GM12878 (cell line): Measurements from ENCODE around the gene DOLPP1. TPM values are rescaled to one million over a fixed set of nuclear protein-coding genes. Genes with fewer than 3 reads are reported as not detected.

Experiments used
- ATF3 ChIP-seq: IDR thresholded peaks from 2 replicates; pipeline ENCODE4 v1.6.1; 2011; ENCODE audit warnings: low read depth, mild to moderate bottlenecking, low read length, moderate library complexity, borderline replicate concordance; ENCODE audit errors: extremely low read depth
- BCLAF1 ChIP-seq: fragments of 450-650 bp; IDR thresholded peaks from 2 replicates; pipeline ENCODE4 v1.6.1; 2017; ENCODE audit warnings: antibody characterized with exemption, mild to moderate bottlenecking, moderate library complexity
- CHD1 ChIP-seq: IDR thresholded peaks from 2 replicates; pipeline ENCODE4 v1.6.1; 2012; ENCODE audit warnings: low read depth, low read length, improper control_type of control experiment
- ESRRA ChIP-seq: IDR thresholded peaks from 2 replicates; pipeline ENCODE4 v1.6.1; 2012; ENCODE audit warnings: mild to moderate bottlenecking, low read length, improper control_type of control experiment
- FOXK2 ChIP-seq: fragments of 450-650 bp; IDR thresholded peaks from 2 replicates; pipeline ENCODE4 v1.6.1; 2017; ENCODE audit warnings: mild to moderate bottlenecking, moderate library complexity
- JUND ChIP-seq: IDR thresholded peaks from 2 replicates; pipeline ENCODE4 v1.6.1; 2012; ENCODE audit warnings: low read depth, mild to moderate bottlenecking, low read length, improper control_type of control experiment, moderate library complexity
- MEF2B ChIP-seq: fragments of 450-650 bp; IDR thresholded peaks from 2 replicates; pipeline ENCODE4 v1.6.1; 2018; ENCODE audit warnings: mild to moderate bottlenecking, moderate library complexity; ENCODE audit not compliant: partially characterized antibody, poor library complexity, severe bottlenecking
- NRF1 ChIP-seq: conservative IDR thresholded peaks from 2 replicates; pipeline ENCODE4 v1.6.1; 2011; ENCODE audit warnings: mild to moderate bottlenecking, low read depth, low read length, improper control_type of control experiment
- REST ChIP-seq: IDR thresholded peaks from 2 replicates; pipeline ENCODE4 v1.6.1; 2012; ENCODE audit warnings: mild to moderate bottlenecking, low read depth, low read length
- SKIL ChIP-seq: fragments of 450-650 bp; IDR thresholded peaks from 2 replicates; pipeline ENCODE4 v1.6.1; 2017; ENCODE audit warnings: mild to moderate bottlenecking, low read depth, inconsistent platforms; ENCODE audit not compliant: poor library complexity, severe bottlenecking
- SMAD1 ChIP-seq: fragments of 450-650 bp; IDR thresholded peaks from 2 replicates; pipeline ENCODE4 v1.6.1; 2018; ENCODE audit warnings: mild to moderate bottlenecking, low read depth; ENCODE audit not compliant: partially characterized antibody
- ZBTB4 ChIP-seq: fragments of 450-650 bp; formaldehyde crosslinking; IDR thresholded peaks from 2 replicates; pipeline ENCODE4 v1.4.0; 2022; ENCODE audit warnings: mild to moderate bottlenecking, moderate library complexity
- ZNF384 ChIP-seq: IDR thresholded peaks from 2 replicates; pipeline ENCODE4 v1.6.1; 2012; ENCODE audit warnings: low read depth, mild to moderate bottlenecking, low read length, improper control_type of control experiment, borderline replicate concordance
- polyA plus RNA-seq, 11 experiments: library from polyadenylated mRNA; depleted of rRNA in 4 of 11; unstranded in 6 of 11; stranded (reverse) in 5 of 11; fragments of >200 nt; fragmentation: Nextera tagmentation in 4 of 11; fragmentation: Illumina TruSeq in 1 of 11; extraction: Ambion mirVana in 4 of 11; extraction: Trizol in 1 of 11; gene quantifications; 1 replicate in 1 of 11; 2 replicates in 10 of 11; pipeline versions ENCODE4 v1.2.1 to v1.2.3, GENCODE V29; 2011 to 2016; ENCODE audit warnings: inconsistent platforms in 2 of 11, missing spikeins in 2 of 11, low read depth in 1 of 11
- total RNA-seq, 4 experiments: library from RNA; depleted of rRNA in 3 of 4; stranded (reverse); fragments of >200 nt in 3 of 4; fragmentation: Illumina TruSeq in 1 of 4; extraction: Trizol in 1 of 4; gene quantifications; 2 replicates each; pipeline versions ENCODE4 v1.2.1 to v1.2.3, GENCODE V29; 2013 to 2021

The DOLPP1 gene
- total and polyA plus RNA-seq, 10 of the 15 experiments (the other 5 are each of a cell fraction or from before 2014, with no cell fraction given), result 0.76 to 19.9 (median 13.4) TPM

- TF ChIP-seq FOXK2, result no peak
- no peak for TF ChIP-seq JUND
- no peak for TF ChIP-seq MEF2B
- 0 out of 2 replicates have a peak, but pooled peaks have one; percentile 18 for TF ChIP-seq REST
- peak; percentile 87; the same call in 1 of the 2 replicates for TF ChIP-seq NRF1
- 0 out of 2 replicates have a peak, but pooled peaks have one; percentile 54 for TF ChIP-seq ESRRA
- TF ChIP-seq CHD1, result no peak
- TF ChIP-seq ZNF384, result no peak
- no peak for TF ChIP-seq ZBTB4
- TF ChIP-seq BCLAF1, result no peak
- no peak for TF ChIP-seq SMAD1
- TF ChIP-seq SKIL, result peak; percentile 74
- peak; percentile 48; the same call in 1 of the 2 replicates for TF ChIP-seq ATF3
These were observed at the start of gene DOLPP1 (continued) for GRCh38 chr9:129080601-129081387.
